IMR-90 (cell line): ENCODE measurements around the gene POMGNT1.
A peak's percentile ranks its signal among the peaks of the same experiment; 100 is the strongest.

ENCODE experiments used
- BHLHE40 ChIP-seq: fragments of 150-350 bp; IDR thresholded peaks from 2 replicates; pipeline ENCODE4 v1.6.1; 2016; ENCODE audit warnings: mild to moderate bottlenecking, low read depth, low read length
- CEBPB ChIP-seq: IDR thresholded peaks from 2 replicates; pipeline ENCODE4 v1.6.1; 2012; ENCODE audit warnings: low read depth, low read length, improper control_type of control experiment
- MAFK ChIP-seq: IDR thresholded peaks from 2 replicates; pipeline ENCODE4 v1.6.1; 2012; ENCODE audit warnings: low read depth, low read length, improper control_type of control experiment
- POLR2A ChIP-seq: IDR thresholded peaks from 2 replicates; pipeline ENCODE4 v1.6.1; 2012; ENCODE audit warnings: mild to moderate bottlenecking, low read depth, low read length
- RCOR1 ChIP-seq: IDR thresholded peaks from 2 replicates; pipeline ENCODE4 v1.6.1; 2012; ENCODE audit warnings: mild to moderate bottlenecking, low read length, improper control_type of control experiment; ENCODE audit not compliant: insufficient replicate concordance
- RFX5 ChIP-seq: IDR thresholded peaks from 2 replicates; pipeline ENCODE4 v1.8.0; 2012; ENCODE audit warnings: low read depth, mild to moderate bottlenecking, low read length, moderate library complexity
- TF ChIP-seq, protein P1 (sequence below): conservative IDR thresholded peaks from 2 replicates; pipeline ENCODE4 v1.5.1; 2012; ENCODE audit warnings: mild to moderate bottlenecking, low read depth, low read length, improper control_type of control experiment
- TF ChIP-seq, protein P2 (sequence below): fragments of 150-350 bp; IDR thresholded peaks from 2 replicates; pipeline ENCODE4 v1.6.1; 2016; ENCODE audit warnings: low read depth, mild to moderate bottlenecking, low read length, moderate library complexity, borderline replicate concordance

DNA sequence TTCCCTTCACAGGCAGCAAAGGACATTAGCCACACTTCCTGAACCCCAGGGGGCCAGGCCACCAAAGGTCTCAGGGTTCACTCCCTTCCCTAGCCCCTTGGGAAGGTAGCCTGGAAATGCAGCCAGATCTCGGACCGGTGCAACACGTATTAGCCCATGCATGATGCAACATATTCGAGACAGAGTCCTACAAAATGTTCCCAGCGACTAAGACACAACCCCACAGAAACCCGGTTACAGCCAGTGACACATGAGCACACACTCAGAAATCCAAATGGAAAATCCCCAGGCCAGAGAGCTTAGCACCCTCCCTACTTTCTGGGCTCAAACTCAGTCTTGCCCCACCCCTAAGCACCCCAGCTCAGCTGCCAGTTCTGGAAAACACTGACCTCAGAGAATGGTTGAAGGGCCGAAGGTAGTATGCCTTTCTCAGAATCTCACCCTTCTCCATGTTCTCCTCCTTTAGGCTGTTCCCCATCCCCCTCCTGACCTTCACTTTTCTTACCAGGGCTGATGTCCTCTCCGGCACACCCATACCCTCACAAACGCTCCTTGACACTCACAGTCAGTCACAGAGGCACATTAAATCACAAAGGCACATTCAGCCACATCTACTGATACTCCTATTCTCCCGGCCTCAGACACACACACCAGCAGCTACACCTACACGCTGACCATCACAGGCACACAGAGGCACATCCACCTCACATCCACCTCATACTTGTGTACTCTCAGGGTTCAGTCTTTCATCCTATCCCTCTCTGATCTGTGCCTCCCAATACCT lies 23.6 kb downstream of the POMGNT1 start, which contains the start of gene TSPAN1:
- TF ChIP-seq CEBPB (peak; percentile 77), RFX5 (no peak), POLR2A (no peak), RCOR1 (no peak), BHLHE40 (no peak), MAFK (no peak)
- TF ChIP-seq, protein P1, sequence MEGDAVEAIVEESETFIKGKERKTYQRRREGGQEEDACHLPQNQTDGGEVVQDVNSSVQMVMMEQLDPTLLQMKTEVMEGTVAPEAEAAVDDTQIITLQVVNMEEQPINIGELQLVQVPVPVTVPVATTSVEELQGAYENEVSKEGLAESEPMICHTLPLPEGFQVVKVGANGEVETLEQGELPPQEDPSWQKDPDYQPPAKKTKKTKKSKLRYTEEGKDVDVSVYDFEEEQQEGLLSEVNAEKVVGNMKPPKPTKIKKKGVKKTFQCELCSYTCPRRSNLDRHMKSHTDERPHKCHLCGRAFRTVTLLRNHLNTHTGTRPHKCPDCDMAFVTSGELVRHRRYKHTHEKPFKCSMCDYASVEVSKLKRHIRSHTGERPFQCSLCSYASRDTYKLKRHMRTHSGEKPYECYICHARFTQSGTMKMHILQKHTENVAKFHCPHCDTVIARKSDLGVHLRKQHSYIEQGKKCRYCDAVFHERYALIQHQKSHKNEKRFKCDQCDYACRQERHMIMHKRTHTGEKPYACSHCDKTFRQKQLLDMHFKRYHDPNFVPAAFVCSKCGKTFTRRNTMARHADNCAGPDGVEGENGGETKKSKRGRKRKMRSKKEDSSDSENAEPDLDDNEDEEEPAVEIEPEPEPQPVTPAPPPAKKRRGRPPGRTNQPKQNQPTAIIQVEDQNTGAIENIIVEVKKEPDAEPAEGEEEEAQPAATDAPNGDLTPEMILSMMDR: no peak
- TF ChIP-seq, protein P2, sequence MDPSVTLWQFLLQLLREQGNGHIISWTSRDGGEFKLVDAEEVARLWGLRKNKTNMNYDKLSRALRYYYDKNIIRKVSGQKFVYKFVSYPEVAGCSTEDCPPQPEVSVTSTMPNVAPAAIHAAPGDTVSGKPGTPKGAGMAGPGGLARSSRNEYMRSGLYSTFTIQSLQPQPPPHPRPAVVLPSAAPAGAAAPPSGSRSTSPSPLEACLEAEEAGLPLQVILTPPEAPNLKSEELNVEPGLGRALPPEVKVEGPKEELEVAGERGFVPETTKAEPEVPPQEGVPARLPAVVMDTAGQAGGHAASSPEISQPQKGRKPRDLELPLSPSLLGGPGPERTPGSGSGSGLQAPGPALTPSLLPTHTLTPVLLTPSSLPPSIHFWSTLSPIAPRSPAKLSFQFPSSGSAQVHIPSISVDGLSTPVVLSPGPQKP: no peak
